ENCODE results near the gene CLSTN1. TPM values are rescaled to one million over a fixed set of nuclear protein-coding genes. Genes with fewer than 3 reads are reported as not detected.
A peak's percentile ranks its signal among the peaks of the same experiment; 100 is the strongest.

CLSTN1 gene
- polyA plus RNA-seq, 3 donors, result 5.2 to 25.2 (median 5.3) TPM

DNA sequence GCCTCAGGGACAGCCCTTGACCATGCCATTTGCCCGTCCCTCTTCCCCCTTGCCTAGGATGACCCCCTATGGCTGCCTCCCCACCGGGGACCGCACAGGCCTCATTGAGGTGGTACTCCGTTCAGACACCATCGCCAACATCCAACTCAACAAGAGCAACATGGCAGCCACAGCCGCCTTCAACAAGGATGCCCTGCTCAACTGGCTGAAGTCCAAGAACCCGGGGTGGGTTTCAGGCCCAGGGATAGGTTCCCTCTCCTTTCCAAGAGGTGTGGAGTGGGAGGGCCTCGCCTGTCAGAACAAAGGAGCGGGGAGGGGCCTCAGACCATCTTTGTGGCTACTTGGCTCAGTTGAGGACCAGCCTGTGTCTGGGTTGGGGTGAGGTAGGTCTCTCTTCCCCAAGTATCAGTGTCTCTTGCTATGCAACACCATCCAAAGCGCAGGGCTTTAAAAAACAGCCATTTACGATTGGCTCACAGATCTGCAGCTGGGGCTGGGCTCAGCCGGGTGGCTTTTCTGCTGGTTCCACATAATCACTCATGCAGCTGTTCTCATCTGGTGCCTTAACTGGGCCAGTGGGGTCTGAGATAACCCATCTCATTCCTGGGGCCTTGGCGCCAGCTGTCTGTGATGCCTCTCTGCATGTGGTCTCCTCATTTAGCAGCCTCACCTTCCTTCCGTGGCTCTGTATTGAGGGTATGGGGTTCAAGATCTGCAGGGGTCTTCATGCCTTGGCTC is 100.5 kb downstream of the CLSTN1 start:
- H2AFZ ChIP-seq (ENCODE audit: insufficient read depth, low read depth, low read length, poor library complexity, severe bottlenecking), result no peak overlapping the region
- Mint-ChIP-seq H3K36me3 (peaks cover 69 to 92% of the 10 kb centered on the region in 2 donors), H3K27ac (peak overlapping the region in 3 of 7 donors; percentile 10 to 72 (median 35)), H3K4me3 (no peak overlapping the region), H3K4me1 (peaks cover 4% of the 10 kb centered on the region), H3K27me3 (ENCODE audit: low read depth in 3 of 3) (peaks cover 0 to 1% (median 0%) of the 10 kb centered on the region in 3 donors), H3K9me3 (peaks cover 0 to 3% (median 0%) of the 10 kb centered on the region in 7 donors)
- H4K20me1 ChIP-seq (ENCODE audit: insufficient read depth, low read length), result peaks cover 98% of the 10 kb centered on the region
- peaks cover 89 to 94% of the 10 kb centered on the region in 2 donors for H3K36me3 ChIP-seq (replicated peaks in 1 of 2; ENCODE audit: control insufficient read depth in 1 of 2, insufficient read depth in 2 of 2, low read length in 2 of 2)
- intact Hi-C loops (cut with micrococcal nuclease), result loop anchor here (5.0 to 10.0 kb wide), 2 partner anchors 142 to 144 kb away; no protein-coding TSS in a partner anchor
- WGBS (ENCODE audit: insufficient coverage), result 98% methylated on average over 5 of the region's 14 CpGs
- H3K4me3 ChIP-seq (replicated peaks in 1 of 3; ENCODE audit: low read depth in 2 of 3, low read length in 3 of 3), result no peak overlapping the region
- TF ChIP-seq, protein P1, sequence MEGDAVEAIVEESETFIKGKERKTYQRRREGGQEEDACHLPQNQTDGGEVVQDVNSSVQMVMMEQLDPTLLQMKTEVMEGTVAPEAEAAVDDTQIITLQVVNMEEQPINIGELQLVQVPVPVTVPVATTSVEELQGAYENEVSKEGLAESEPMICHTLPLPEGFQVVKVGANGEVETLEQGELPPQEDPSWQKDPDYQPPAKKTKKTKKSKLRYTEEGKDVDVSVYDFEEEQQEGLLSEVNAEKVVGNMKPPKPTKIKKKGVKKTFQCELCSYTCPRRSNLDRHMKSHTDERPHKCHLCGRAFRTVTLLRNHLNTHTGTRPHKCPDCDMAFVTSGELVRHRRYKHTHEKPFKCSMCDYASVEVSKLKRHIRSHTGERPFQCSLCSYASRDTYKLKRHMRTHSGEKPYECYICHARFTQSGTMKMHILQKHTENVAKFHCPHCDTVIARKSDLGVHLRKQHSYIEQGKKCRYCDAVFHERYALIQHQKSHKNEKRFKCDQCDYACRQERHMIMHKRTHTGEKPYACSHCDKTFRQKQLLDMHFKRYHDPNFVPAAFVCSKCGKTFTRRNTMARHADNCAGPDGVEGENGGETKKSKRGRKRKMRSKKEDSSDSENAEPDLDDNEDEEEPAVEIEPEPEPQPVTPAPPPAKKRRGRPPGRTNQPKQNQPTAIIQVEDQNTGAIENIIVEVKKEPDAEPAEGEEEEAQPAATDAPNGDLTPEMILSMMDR (IDR thresholded peaks at IDR 0.05), result no peak
- no peak overlapping the region for H3K4me2 ChIP-seq (replicated peaks; ENCODE audit: extremely low read depth, low read length, poor library complexity, severe bottlenecking)
- no peak for DNase-seq
- peaks cover 55% of the 10 kb centered on the region for H3K79me2 ChIP-seq (ENCODE audit: insufficient read depth, low read length)
- H3K9me3 ChIP-seq (replicated peaks in 1 of 2; ENCODE audit: control insufficient read depth in 1 of 2, insufficient read depth in 1 of 2, low read length in 2 of 2), result peaks cover 0 to 4% of the 10 kb centered on the region in 2 donors
- no peaks in the 10 kb centered on the region for H3K27me3 ChIP-seq (ENCODE audit: control insufficient read depth in 2 of 2, insufficient read depth in 2 of 2, low read length in 2 of 2)
- H3K9ac ChIP-seq (ENCODE audit: insufficient read depth, low read length, poor library complexity, severe bottlenecking), result no peak overlapping the region
- peaks cover 9 to 16% of the 10 kb centered on the region in 2 donors for H3K4me1 ChIP-seq (ENCODE audit: control insufficient read depth in 1 of 2, insufficient read depth in 2 of 2, low read length in 2 of 2)
- peak overlapping the region in 1 of 2 donors; percentile 1 for H3K27ac ChIP-seq (ENCODE audit: low read depth in 1 of 2, low read length in 2 of 2)

GRCh38 chr1:9722378-9722749 is 101.4 kb downstream of the CLSTN1 start:
- Mint-ChIP-seq H3K36me3 (peaks cover 66 to 92% of the 10 kb centered on the region in 2 donors), H3K4me3 (no peak overlapping the region), H3K27ac (peak overlapping the region in 2 of 7 donors; percentile 26), H3K4me1 (peaks cover 13% of the 10 kb centered on the region), H3K27me3 (ENCODE audit: low read depth in 3 of 3) (peaks cover 0 to 1% (median 0%) of the 10 kb centered on the region in 3 donors), H3K9me3 (peaks cover 0 to 3% (median 0%) of the 10 kb centered on the region in 7 donors)
- TF ChIP-seq, protein P1 (IDR thresholded peaks at IDR 0.05), result no peak
- Histone ChIP-seq H3K9me3 (replicated peaks in 1 of 2; ENCODE audit: control insufficient read depth in 1 of 2, insufficient read depth in 1 of 2, low read length in 2 of 2) (peaks cover 0 to 4% of the 10 kb centered on the region in 2 donors), H2AFZ (ENCODE audit: insufficient read depth, low read depth, low read length, poor library complexity, severe bottlenecking) (no peak overlapping the region), H3K4me2 (replicated peaks; ENCODE audit: extremely low read depth, low read length, poor library complexity, severe bottlenecking) (no peak overlapping the region), H3K27me3 (ENCODE audit: control insufficient read depth in 2 of 2, insufficient read depth in 2 of 2, low read length in 2 of 2) (no peaks in the 10 kb centered on the region), H3K4me3 (replicated peaks in 1 of 3; ENCODE audit: low read depth in 2 of 3, low read length in 3 of 3) (no peak overlapping the region), H3K9ac (ENCODE audit: insufficient read depth, low read length, poor library complexity, severe bottlenecking) (no peak overlapping the region), H3K36me3 (replicated peaks in 1 of 2; ENCODE audit: control insufficient read depth in 1 of 2, insufficient read depth in 2 of 2, low read length in 2 of 2) (peaks cover 90 to 92% of the 10 kb centered on the region in 2 donors), H3K4me1 (ENCODE audit: control insufficient read depth in 1 of 2, insufficient read depth in 2 of 2, low read length in 2 of 2) (peaks cover 17 to 25% of the 10 kb centered on the region in 2 donors), H3K27ac (ENCODE audit: low read depth in 1 of 2, low read length in 2 of 2) (peak overlapping the region in 1 of 2 donors; percentile 36), H3K79me2 (ENCODE audit: insufficient read depth, low read length) (peaks cover 60% of the 10 kb centered on the region), H4K20me1 (ENCODE audit: insufficient read depth, low read length) (peaks cover 98% of the 10 kb centered on the region)
- WGBS (ENCODE audit: insufficient coverage), result 83% methylated on average over 5 of the region's 10 CpGs
- DNase-seq, result no peak
- intact Hi-C loops (cut with micrococcal nuclease), result loop anchor here (5.0 to 10.0 kb wide), 2 partner anchors 142 to 145 kb away; no protein-coding TSS in a partner anchor

Measured in CD14-positive monocyte (primary cell).